Stimulated activated CD8-positive, alpha-beta memory T cell treated with anti-CD3 and anti-CD28 coated beads, Interleukin-12 subunit alpha, Interleukin-12 subunit beta, amount 100 ng/mL, for 4 hours (primary cell): ENCODE data around the gene POLR3H.
"Not testable (repeated sequence)": the region's sequence is repeated elsewhere in the genome, so short reads cannot be mapped to it uniquely, and the experiment has no call there.

Source experiments
- DNase-seq: peaks from one replicate; pipeline ENCODE4 v3.0.0-alpha.2; 2020; ENCODE audit warnings: low read depth

POLR3H gene

DNA sequence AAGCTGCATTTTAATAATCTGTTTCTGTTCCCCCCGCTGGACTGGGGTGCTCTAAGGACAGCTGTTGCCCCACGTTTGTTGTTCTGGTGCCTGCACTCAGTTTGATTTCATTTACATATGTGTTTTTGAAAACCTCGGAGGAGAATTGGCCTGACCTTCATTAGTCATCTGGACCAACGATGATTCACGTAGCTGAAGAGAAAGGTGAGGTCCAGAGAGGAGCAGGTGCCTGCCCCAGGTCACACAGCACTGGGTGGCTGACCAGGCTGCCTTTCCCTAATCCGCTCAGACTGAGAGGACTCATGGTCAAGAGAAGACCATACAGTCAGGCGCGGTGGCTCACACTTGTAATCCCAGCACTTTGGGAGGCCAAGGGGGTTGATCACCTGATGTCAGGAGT lies 20.3 kb upstream of the POLR3H start:
- no peak for DNase-seq

GRCh38 chr22:41563051-41563711 lies 18.9 kb upstream of the POLR3H start:
- no peak for DNase-seq

DNA sequence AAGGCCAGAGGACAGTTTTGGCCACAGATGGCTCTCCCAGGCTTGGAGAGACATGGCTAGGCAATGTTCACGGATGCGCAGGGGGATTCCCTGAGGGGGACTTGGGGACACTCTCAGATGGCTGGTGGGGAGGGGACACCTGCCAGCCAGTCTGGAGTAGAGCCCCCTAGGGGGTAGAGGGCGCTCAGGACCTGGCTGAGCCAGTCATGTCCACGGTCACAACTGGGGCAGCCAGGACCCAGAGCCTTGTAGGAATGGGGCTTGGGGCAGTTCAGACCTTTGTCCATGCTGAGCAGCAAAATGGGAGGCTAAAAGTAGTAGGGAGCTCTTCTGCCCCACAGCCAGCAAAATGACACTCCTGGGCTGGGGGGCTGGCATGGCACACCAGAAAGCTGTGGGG lies 18.2 kb upstream of the POLR3H start:
- DNase-seq, result no peak

GRCh38 chr22:41561788-41562187 lies 17.5 kb upstream of the POLR3H start:
- DNase-seq, result no peak

GRCh38 chr22:41561335-41561734 lies 17.1 kb upstream of the POLR3H start:
- DNase-seq, result no peak

DNA sequence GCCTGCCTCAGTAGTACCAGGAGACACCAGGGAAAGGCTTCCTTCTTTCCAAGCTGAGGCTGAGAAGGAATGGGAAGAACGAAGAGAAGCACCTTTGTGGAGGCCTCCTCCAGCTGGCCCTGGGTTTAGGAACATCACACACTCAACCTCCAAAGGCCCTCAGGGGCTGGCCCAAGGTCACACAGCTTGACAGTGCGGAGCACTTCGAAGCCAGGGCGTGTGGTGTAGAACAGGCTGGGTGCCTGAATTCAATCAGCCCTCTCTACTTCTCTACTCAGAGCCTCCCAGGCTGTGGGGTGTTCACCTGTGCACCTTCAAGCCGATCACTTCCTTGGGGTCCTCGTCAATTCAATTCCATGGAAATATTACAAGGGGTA lies 15.8 kb upstream of the POLR3H start:
- no peak for DNase-seq

DNA sequence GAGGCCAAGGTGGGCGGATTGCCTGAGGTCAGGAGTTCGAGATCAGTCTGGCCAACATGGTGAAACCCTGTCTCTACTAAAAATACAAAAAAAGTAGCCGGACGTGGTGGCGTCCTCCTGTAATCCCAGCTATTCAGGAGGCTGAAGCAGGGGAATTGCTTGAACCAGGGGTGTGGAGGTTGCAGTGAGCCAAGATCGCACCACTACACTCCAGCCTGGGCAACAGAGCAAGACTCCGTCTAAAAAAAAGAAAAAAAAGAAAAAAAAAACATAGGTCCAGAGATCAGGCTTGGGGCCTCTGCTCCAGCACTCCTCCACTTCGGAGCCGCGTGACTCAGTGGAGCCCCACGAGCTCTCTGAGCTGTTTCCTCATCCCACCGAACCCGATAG lies 14.0 kb upstream of the POLR3H start:
- DNase-seq, result not testable (repeated sequence)

GRCh38 chr22:41557401-41558240 lies 13.4 kb upstream of the POLR3H start:
- DNase-seq, result no peak

DNA sequence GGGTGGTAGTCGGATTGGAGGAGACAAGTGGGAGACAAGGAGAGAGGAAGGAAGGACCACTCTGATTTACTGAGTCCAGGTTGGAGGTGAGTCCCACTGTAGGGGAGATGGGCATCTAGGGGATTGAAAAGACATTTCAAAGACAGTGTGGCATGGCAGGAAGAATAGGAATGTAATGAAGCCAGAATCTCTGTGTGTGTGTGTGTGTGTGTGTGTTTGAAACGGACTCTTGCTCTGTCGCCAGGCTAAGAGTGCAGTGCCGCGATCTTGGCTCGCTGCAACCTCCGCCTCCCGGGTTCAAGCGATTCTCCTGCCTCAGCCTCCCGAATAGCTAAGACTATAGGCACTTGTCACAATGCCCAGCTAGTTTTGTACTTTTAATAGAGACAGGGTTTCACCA lies 12.3 kb upstream of the POLR3H start:
- DNase-seq, result no peak

- DNase-seq, result no peak
Observed at GRCh38 chr22:41555325-41555982, 11.2 kb upstream of the POLR3H start.

GRCh38 chr22:41551877-41552582 lies 7.8 kb upstream of the POLR3H start:
- DNase-seq, result no peak

- no peak for DNase-seq
Observed at GRCh38 chr22:41550952-41551491, 6.8 kb upstream of the POLR3H start.

GRCh38 chr22:41548830-41549211 lies 4.6 kb upstream of the POLR3H start:
- no peak for DNase-seq

GRCh38 chr22:41544671-41545476 lies 604 bp upstream of the POLR3H start:
- DNase-seq, result no peak

DNA sequence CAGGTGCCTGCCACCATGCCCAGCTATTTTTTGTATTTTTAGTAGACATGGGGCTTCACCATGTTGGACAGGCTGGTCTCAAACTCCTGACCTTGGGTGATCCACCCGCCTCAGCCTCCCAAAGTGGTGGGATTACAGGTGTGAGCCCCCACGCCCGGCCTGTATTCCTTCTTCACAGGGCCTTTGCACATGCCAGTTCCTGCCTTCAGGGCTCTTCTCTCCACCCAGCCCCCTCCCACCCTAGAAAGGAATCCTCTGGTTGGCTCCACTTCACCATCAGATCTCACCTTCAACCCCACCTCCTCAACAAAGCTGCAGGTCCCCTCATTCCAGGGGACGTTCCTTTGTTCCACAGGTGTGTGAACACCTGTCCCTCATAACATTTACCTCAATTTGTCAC lies 2.0 kb downstream of the POLR3H start:
- no peak for DNase-seq

- DNase-seq, result no peak
Observed at GRCh38 chr22:41541484-41541883, 2.8 kb downstream of the POLR3H start.

- DNase-seq, result no peak
Observed at GRCh38 chr22:41540365-41540764, 3.9 kb downstream of the POLR3H start.

DNA sequence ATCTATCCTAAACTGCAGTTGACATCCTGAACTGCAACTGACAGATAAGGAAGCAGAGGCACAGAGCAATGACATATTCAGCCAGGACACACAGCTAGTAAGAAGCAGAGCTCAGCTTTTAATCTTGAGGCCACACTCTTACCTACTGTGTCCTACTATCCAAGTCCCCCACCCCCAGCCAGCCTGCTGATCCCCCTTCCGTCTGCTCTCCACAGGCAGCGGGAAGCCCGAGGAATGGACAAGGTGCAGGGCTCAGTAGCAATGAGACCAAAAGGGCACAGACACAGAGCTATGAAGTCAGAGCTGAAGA lies 4.3 kb downstream of the POLR3H start:
- no peak for DNase-seq

GRCh38 chr22:41539146-41540005 lies 4.9 kb downstream of the POLR3H start:
- no peak for DNase-seq

DNA sequence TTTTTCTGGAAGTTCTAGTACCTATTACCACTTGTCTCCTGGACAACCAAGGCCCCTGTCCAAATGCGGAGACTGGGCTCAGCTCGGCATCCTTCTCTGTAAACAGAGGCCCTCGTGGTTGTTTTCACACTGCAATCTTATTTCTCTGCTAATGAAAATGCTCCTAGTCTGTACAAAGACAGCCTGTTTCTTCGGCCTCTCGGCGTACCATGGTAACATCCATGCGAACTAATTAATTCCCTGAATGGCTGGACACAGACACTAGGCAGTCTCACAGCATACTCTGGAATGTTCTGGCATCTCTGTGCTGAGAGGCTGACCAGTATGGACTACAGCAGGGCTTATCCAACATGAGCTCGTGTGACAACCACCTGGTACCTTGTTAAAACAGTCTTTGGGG lies 5.7 kb downstream of the POLR3H start:
- no peak for DNase-seq

GRCh38 chr22:41537203-41537602 lies 7.1 kb downstream of the POLR3H start:
- no peak for DNase-seq
